ENCODE results near the gene ESD. TPM values are rescaled to one million over a fixed set of nuclear protein-coding genes. Genes with fewer than 3 reads are reported as not detected.

The ESD gene
- total RNA-seq, 4 donors from 2014 or later: 63.7 to 84.5 (median 76.1) TPM

- intact Hi-C loops (cut with DNase I; ENCODE audit: low total_unique reads): no loop called here
- no peak for DNase-seq (ENCODE audit: low spot score in 2 of 2)
- WGBS, 2 donors: 83 to 91% methylated on average over 4 of the region's 4 CpGs
- H3K4me3 ChIP-seq (ENCODE audit: low read depth, poor library complexity, severe bottlenecking): no peak overlapping the region
- TF ChIP-seq CTCF (IDR thresholded peaks at IDR 0.05): no peak
- TF ChIP-seq POLR2A (IDR thresholded peaks at IDR 0.05): no peak
Observed at GRCh38 chr13:46745706-46746105, 51.3 kb downstream of the ESD start.

DNA sequence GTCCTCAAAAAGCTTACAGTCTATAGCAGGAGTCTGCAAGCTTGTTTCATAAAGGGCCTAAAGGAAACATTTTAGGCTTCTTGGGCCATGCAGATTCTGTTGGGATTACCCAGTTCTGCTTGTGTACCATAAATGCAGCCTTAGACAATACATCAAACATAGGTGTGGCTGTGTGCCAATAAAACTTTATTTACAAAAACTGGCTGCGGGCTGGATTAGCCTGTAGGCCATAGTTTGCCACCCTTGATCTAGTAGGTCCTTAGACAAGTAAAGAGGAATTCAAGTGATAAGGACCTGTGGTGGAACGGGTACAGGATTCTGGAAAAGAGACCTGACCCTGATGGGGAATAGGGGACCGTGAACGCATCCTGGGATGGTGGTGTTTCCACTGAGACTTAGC, 51.9 kb downstream of the ESD start:
- TF ChIP-seq POLR2A (IDR thresholded peaks at IDR 0.05): no peak
- no peak for TF ChIP-seq CTCF (IDR thresholded peaks at IDR 0.05)
- 90 to 99% methylated on average over 4 of the region's 4 CpGs for WGBS, 2 donors
- intact Hi-C loops (cut with DNase I; ENCODE audit: low total_unique reads): no loop called here
- H3K4me3 ChIP-seq (ENCODE audit: low read depth, poor library complexity, severe bottlenecking): no peak overlapping the region
- DNase-seq (ENCODE audit: low spot score in 2 of 2): no peak

GRCh38 chr13:46743191-46743590, 53.8 kb downstream of the ESD start:
- H3K4me3 ChIP-seq (ENCODE audit: low read depth, poor library complexity, severe bottlenecking): no peak overlapping the region
- intact Hi-C loops (cut with DNase I; ENCODE audit: low total_unique reads): no loop called here
- DNase-seq (ENCODE audit: low spot score in 2 of 2): no peak
- no peak for TF ChIP-seq CTCF (IDR thresholded peaks at IDR 0.05)
- TF ChIP-seq POLR2A (IDR thresholded peaks at IDR 0.05): no peak
- 91 to 96% methylated on average over 2 of the region's 2 CpGs for WGBS, 2 donors

DNA sequence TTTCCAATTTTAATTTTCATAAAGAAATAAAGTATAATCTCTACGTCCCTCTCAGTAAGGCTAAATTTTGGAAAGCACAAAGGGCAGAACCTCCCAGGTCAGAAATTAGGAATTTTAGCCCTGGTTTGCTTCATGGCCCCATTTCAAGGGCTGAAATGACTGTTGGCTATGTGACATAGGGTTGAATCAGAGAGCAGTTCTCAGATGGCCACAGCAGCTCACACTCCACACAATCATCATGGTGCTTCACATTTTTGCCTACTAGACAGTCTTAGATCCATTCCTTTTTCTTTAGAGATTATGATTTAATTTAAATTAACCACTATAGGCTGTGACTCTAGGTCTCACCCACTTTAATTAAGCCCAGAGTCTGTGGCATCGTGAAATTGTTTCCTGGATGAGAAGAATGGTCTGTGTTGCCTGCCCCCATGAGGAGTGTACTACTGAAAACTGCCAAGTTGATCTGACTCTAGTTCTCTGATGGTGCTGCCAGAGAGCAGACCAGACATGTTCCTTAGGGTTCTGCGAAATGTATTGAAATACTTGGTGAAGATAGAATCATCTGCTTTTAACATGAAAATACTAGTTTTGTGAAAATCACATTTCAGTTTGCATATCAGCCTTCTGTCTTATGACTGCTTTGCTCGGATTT, 57.4 kb downstream of the ESD start:
- intact Hi-C loops (cut with DNase I; ENCODE audit: low total_unique reads): no loop called here
- TF ChIP-seq POLR2A (IDR thresholded peaks at IDR 0.05) (no peak), CTCF (IDR thresholded peaks at IDR 0.05) (no peak)
- WGBS, 2 donors: 84 to 86% methylated on average over 4 of the region's 4 CpGs
- DNase-seq (ENCODE audit: low spot score in 2 of 2): no peak
- H3K4me3 ChIP-seq (ENCODE audit: low read depth, poor library complexity, severe bottlenecking): no peak overlapping the region

DNA sequence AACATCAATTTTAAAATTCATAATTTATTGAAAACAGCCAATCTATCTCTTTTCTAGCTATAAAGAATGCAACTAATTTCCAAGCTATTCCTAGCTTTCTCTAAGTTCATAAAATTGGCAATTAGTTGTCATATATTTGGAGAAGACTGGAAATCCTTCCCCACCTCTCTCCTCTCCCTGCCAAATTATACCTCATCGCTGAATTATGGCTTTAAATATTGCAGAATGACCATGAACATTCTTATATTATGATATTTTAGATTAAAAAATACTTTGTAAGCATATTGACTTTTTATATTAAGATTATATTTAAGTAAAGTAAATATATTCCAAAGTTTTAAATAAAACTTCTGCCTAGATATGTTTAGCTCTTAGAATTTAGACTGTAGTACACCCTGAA, 58.2 kb downstream of the ESD start:
- no peak overlapping the region for H3K4me3 ChIP-seq (ENCODE audit: low read depth, poor library complexity, severe bottlenecking)
- DNase-seq (ENCODE audit: low spot score in 2 of 2): no peak
- no peak for TF ChIP-seq CTCF (IDR thresholded peaks at IDR 0.05)
- TF ChIP-seq POLR2A (IDR thresholded peaks at IDR 0.05): no peak
- WGBS, 2 donors: 77 to 88% methylated on average over 1 of the region's 1 CpG
- intact Hi-C loops (cut with DNase I; ENCODE audit: low total_unique reads): no loop called here

- no peak for DNase-seq (ENCODE audit: low spot score in 2 of 2)
- no peak overlapping the region for H3K4me3 ChIP-seq (ENCODE audit: low read depth, poor library complexity, severe bottlenecking)
- 73 to 94% methylated on average over 2 of the region's 2 CpGs for WGBS, 2 donors
- no peak for TF ChIP-seq CTCF (IDR thresholded peaks at IDR 0.05)
- TF ChIP-seq POLR2A (IDR thresholded peaks at IDR 0.05): no peak
- intact Hi-C loops (cut with DNase I; ENCODE audit: low total_unique reads): no loop called here
Observed at GRCh38 chr13:46738055-46738454, 58.9 kb downstream of the ESD start.
